ENCODE measurements around the gene TLR7. TPM values are rescaled to one million over a fixed set of nuclear protein-coding genes. Genes with fewer than 3 reads are reported as not detected.

Gene TLR7
- total RNA-seq, 2 donors from 2014 or later = 0.22 to 0.24 TPM

- no peaks in the 10 kb centered on the region for H3K27me3 ChIP-seq
- DNase-seq (ENCODE audit: low spot score) = no peak
- H3K4me3 ChIP-seq = no peak overlapping the region
- H3K27ac ChIP-seq = no peak overlapping the region
- H3K9me3 ChIP-seq = no peaks in the 10 kb centered on the region
- no peaks in the 10 kb centered on the region for H3K36me3 ChIP-seq
- H3K4me1 ChIP-seq = no peaks in the 10 kb centered on the region
- TF ChIP-seq CTCF (IDR thresholded peaks at IDR 0.05) = no peak
Observed at GRCh38 chrX:12825801-12826200, 41.1 kb upstream of the TLR7 start.

GRCh38 chrX:12843061-12843667 lies 23.7 kb upstream of the TLR7 start:
- no peak for DNase-seq (ENCODE audit: low spot score)
- Histone ChIP-seq H3K27me3 (no peaks in the 10 kb centered on the region), H3K27ac (no peak overlapping the region), H3K4me3 (no peak overlapping the region), H3K9me3 (no peaks in the 10 kb centered on the region), H3K36me3 (no peaks in the 10 kb centered on the region), H3K4me1 (no peaks in the 10 kb centered on the region)
- no peak for TF ChIP-seq CTCF (IDR thresholded peaks at IDR 0.05)

- no peaks in the 10 kb centered on the region for H3K9me3 ChIP-seq
- H3K27ac ChIP-seq = no peak overlapping the region
- H3K36me3 ChIP-seq = no peaks in the 10 kb centered on the region
- H3K4me1 ChIP-seq = no peaks in the 10 kb centered on the region
- no peak for DNase-seq (ENCODE audit: low spot score)
- H3K4me3 ChIP-seq = no peak overlapping the region
- no peaks in the 10 kb centered on the region for H3K27me3 ChIP-seq
- TF ChIP-seq CTCF (IDR thresholded peaks at IDR 0.05) = no peak
Observed at GRCh38 chrX:12843668-12844279, 23.1 kb upstream of the TLR7 start.

- no peak overlapping the region for H3K4me3 ChIP-seq
Observed at GRCh38 chrX:12844319-12844718, 22.6 kb upstream of the TLR7 start.

GRCh38 chrX:12865359-12865758 lies 1.5 kb upstream of the TLR7 start:
- Histone ChIP-seq H3K9me3 (peaks cover 0 to 12% of the 10 kb centered on the region in 2 donors), H3K36me3 (no peaks in the 10 kb centered on the region), H3K27ac (no peak overlapping the region), H3K4me1 (no peaks in the 10 kb centered on the region), H3K4me3 (no peak overlapping the region), H3K27me3 (no peaks in the 10 kb centered on the region)
- no peak for TF ChIP-seq CTCF (IDR thresholded peaks at IDR 0.05)
- no peak for DNase-seq (ENCODE audit: low spot score)

More at GRCh38 chrX:12844319-12844718, 22.6 kb upstream of the TLR7 start:
- Histone ChIP-seq H3K27ac (no peak overlapping the region), H3K36me3 (no peaks in the 10 kb centered on the region), H3K9me3 (no peaks in the 10 kb centered on the region), H3K4me1 (no peaks in the 10 kb centered on the region), H3K27me3 (no peaks in the 10 kb centered on the region)
- DNase-seq (ENCODE audit: low spot score) = no peak
- TF ChIP-seq CTCF (IDR thresholded peaks at IDR 0.05) = no peak

- H3K9me3 ChIP-seq = peaks cover 0 to 12% of the 10 kb centered on the region in 2 donors
- H3K36me3 ChIP-seq = no peaks in the 10 kb centered on the region
- no peaks in the 10 kb centered on the region for H3K4me1 ChIP-seq
- H3K27ac ChIP-seq = no peak overlapping the region
- TF ChIP-seq CTCF (IDR thresholded peaks at IDR 0.05) = no peak
- H3K4me3 ChIP-seq = no peak overlapping the region
- H3K27me3 ChIP-seq = no peaks in the 10 kb centered on the region
- DNase-seq (ENCODE audit: low spot score) = no peak
Observed at GRCh38 chrX:12867685-12868084, 813 bp downstream of the TLR7 start.
